Mesendoderm (in vitro differentiated cells): ENCODE results near the gene HSD17B12. TPM values are rescaled to one million over a fixed set of nuclear protein-coding genes. Genes with fewer than 3 reads are reported as not detected.

Experiments
- DNase-seq: peaks from one replicate; pipeline ENCODE4 v3.0.0; 2013
- H2AK5ac ChIP-seq: 2 replicates; pipeline ENCODE4 v1.6.1; 2013; ENCODE audit warnings: low read length, inconsistent platforms
- H2BK120ac ChIP-seq: 2 replicates; pipeline ENCODE4 v1.6.1; 2013; ENCODE audit warnings: low read depth, mild to moderate bottlenecking, low read length, moderate library complexity, mixed read lengths
- H2BK15ac ChIP-seq: replicated peaks from 2 replicates; pipeline ENCODE4 v1.6.1; 2013; ENCODE audit warnings: low read depth, mild to moderate bottlenecking, moderate library complexity
- H2BK5ac ChIP-seq: 2 replicates; pipeline ENCODE4 v1.6.1; 2013; ENCODE audit warnings: low read length, inconsistent platforms
- H3K18ac ChIP-seq: 2 replicates; pipeline ENCODE4 v1.6.1; 2013; ENCODE audit warnings: mild to moderate bottlenecking, low read length, mixed read lengths
- H3K23ac ChIP-seq: one replicate; pipeline ENCODE4 v1.6.1; 2013; ENCODE audit warnings: low read length
- H3K27ac ChIP-seq: 2 replicates; pipeline ENCODE4 v1.5.1; 2013; ENCODE audit warnings: low read depth, mild to moderate bottlenecking, inconsistent platforms, low read length, moderate library complexity
- H3K27me3 ChIP-seq: 2 replicates; pipeline ENCODE4 v1.6.1; 2013; ENCODE audit warnings: low read length, control low read depth, mild to moderate bottlenecking, inconsistent platforms; ENCODE audit not compliant: insufficient read depth, poor library complexity
- H3K36me3 ChIP-seq: 2 replicates; pipeline ENCODE4 v1.6.1; 2013; ENCODE audit warnings: low read length, inconsistent platforms; ENCODE audit not compliant: control insufficient read depth, insufficient read depth
- H3K4ac ChIP-seq: one replicate; pipeline ENCODE4 v1.6.1; 2013; ENCODE audit warnings: low read depth, mild to moderate bottlenecking, low read length, moderate library complexity
- H3K4me1 ChIP-seq: 2 replicates; pipeline ENCODE4 v1.6.1; 2013; ENCODE audit warnings: low read depth, low read length, inconsistent platforms; ENCODE audit not compliant: control insufficient read depth
- H3K4me2 ChIP-seq: 2 replicates; pipeline ENCODE4 v1.6.1; 2013; ENCODE audit warnings: low read length
- H3K4me3 ChIP-seq: 2 replicates; pipeline ENCODE4 v1.5.1; 2013; ENCODE audit warnings: mild to moderate bottlenecking, low read length
- H3K56ac ChIP-seq: one replicate; pipeline ENCODE4 v1.6.1; 2013; ENCODE audit warnings: low read length
- H3K79me1 ChIP-seq: 2 replicates; pipeline ENCODE4 v1.6.1; 2013; ENCODE audit warnings: low read length, inconsistent platforms
- H3K79me2 ChIP-seq: 2 replicates; pipeline ENCODE4 v1.6.1; 2013; ENCODE audit warnings: mild to moderate bottlenecking, low read length; ENCODE audit not compliant: control insufficient read depth, insufficient read depth
- H3K9ac ChIP-seq: 2 replicates; pipeline ENCODE4 v1.6.1; 2013; ENCODE audit warnings: low read length, inconsistent platforms
- H4K5ac ChIP-seq: one replicate; pipeline ENCODE4 v1.6.1; 2013; ENCODE audit warnings: low read length
- H4K8ac ChIP-seq: one replicate; pipeline ENCODE4 v1.6.1; 2013; ENCODE audit warnings: low read depth, mild to moderate bottlenecking, control low read depth, low read length, moderate library complexity
- WGBS: extraction: QIAGEN DNeasy Blood & Tissue Kit; methylation state at CpG from one replicate; pipeline ENCODE4 v1.1.7; 2013; ENCODE audit warnings: low lambda C conversion rate, missing lambda C conversion rate; ENCODE audit not compliant: insufficient coverage; ENCODE audit errors: extremely low coverage; 5-methylcytosine and 5-hydroxymethylcytosine counted together
- polyA plus RNA-seq, 2 experiments: library from polyadenylated mRNA; stranded (reverse); fragments of 200-250 nt; gene quantifications; one replicate each; pipeline ENCODE4 v1.2.3, GENCODE V29; 2013

Gene HSD17B12
- 112 TPM for polyA plus RNA-seq (2013, experiment 1 of 2)
- polyA plus RNA-seq (2013, experiment 2 of 2): 109 TPM

DNA sequence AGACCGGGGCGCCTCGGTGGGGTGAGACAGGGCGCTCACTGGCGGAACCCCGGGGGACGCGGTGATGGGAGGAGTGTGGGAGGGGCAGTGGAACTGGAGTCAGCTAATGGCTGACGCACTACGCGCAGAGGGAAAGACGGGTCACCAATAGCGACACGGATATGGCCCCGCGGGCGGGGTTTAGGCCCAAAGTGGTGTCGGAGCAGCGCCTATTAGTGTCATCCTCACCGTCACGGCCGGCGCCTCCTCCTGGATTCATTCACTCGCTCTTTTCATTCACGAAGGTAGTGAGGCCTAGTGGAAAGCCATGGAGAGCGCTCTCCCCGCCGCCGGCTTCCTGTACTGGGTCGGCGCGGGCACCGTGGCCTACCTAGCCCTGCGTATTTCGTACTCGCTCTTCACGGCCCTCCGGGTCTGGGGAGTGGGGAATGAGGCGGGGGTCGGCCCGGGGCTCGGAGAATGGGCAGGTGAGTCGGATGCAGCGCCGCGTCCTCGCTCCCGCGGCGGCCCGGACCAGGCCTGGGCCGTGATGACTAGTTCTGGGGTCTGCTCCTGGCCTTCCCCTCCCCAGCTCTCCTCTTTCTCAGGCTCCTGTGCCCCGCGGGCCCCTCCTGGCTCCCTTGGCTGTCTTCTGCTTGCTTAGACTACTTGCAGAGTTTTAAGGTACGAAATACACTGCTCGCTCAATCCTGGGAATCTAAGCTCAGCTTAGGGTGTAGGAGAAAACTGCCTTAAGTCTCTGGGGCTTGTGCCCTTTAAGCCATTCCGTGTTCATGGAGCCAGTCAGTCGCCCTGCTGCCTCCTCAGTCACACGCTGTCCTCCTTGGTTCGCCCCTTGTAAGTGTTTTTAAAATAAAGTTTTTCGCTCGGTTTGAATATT, at the start of gene HSD17B12:
Gene HSD17B12, plus strand, starts transcription at position 218 of the 880 bp plus-strand sequence. Its CDS starts 90 bp downstream, at position 308.
- H3K23ac ChIP-seq: peak within 1 kb of the TSS; percentile 94
- peaks cover 28% of the 10 kb centered on the region for H3K79me2 ChIP-seq
- H4K8ac ChIP-seq: no peak within 1 kb of the TSS
- peak; percentile 100 for DNase-seq
- peak within 1 kb of the TSS; percentile 20 for H2BK5ac ChIP-seq
- no peaks in the 10 kb centered on the region for H3K36me3 ChIP-seq
- H2BK15ac ChIP-seq: no peak within 1 kb of the TSS
- peak within 1 kb of the TSS; percentile 40 for H4K5ac ChIP-seq
- peak within 1 kb of the TSS; percentile 95 for H3K56ac ChIP-seq
- H2BK120ac ChIP-seq: no peak within 1 kb of the TSS
- no peaks in the 10 kb centered on the region for H3K27me3 ChIP-seq
- peak within 1 kb of the TSS; percentile 85 for H3K27ac ChIP-seq
- WGBS: no CpG with 5 or more reads among the region's 62 CpGs
- H3K79me1 ChIP-seq: peaks cover 2% of the 10 kb centered on the region
- H3K4me1 ChIP-seq: peaks cover 3% of the 10 kb centered on the region
- peak within 1 kb of the TSS; percentile 96 for H3K4me3 ChIP-seq
- peak within 1 kb of the TSS; percentile 77 for H3K4me2 ChIP-seq
- H3K9ac ChIP-seq: peak within 1 kb of the TSS; percentile 96
- H3K4ac ChIP-seq: peak within 1 kb of the TSS; percentile 76
- H3K18ac ChIP-seq: peak within 1 kb of the TSS; percentile 77
- no peak within 1 kb of the TSS for H2AK5ac ChIP-seq

DNA sequence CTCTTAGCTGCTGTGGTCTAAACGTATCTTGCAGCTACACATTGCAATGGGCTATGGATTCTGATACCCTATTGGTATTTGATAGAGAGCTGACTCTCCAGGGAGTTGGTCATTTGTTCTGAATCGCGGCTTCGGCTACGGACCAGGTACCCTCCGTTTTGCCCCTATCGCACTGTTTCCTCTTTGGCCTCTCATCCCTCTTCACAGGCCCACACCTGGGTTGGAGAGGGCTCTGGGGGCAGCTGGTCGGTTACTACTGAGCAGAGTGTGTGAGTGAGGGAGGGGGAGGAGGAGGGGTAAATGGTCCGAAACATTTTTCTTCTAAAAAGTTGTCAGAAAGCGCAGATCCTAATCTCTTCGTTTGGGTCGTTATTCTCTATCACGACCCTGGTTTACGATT, 48.8 kb upstream of the HSD17B12 start:
- Histone ChIP-seq H2BK5ac (no peak overlapping the region), H3K27me3 (no peaks in the 10 kb centered on the region), H3K36me3 (no peaks in the 10 kb centered on the region), H3K79me1 (no peaks in the 10 kb centered on the region), H2BK15ac (no peak overlapping the region), H3K4me3 (no peak overlapping the region), H3K4ac (no peak overlapping the region), H3K27ac (no peak overlapping the region), H4K5ac (no peak overlapping the region), H2BK120ac (no peak overlapping the region), H3K23ac (no peak overlapping the region), H3K79me2 (no peaks in the 10 kb centered on the region), H3K4me1 (no peaks in the 10 kb centered on the region), H3K56ac (no peak overlapping the region), H3K9ac (no peak overlapping the region), H4K8ac (no peak overlapping the region), H3K18ac (no peak overlapping the region), H3K4me2 (peak overlapping the region; percentile 5), H2AK5ac (no peak overlapping the region)
- WGBS: no CpG with 5 or more reads among the region's 14 CpGs
- DNase-seq: no peak

DNA sequence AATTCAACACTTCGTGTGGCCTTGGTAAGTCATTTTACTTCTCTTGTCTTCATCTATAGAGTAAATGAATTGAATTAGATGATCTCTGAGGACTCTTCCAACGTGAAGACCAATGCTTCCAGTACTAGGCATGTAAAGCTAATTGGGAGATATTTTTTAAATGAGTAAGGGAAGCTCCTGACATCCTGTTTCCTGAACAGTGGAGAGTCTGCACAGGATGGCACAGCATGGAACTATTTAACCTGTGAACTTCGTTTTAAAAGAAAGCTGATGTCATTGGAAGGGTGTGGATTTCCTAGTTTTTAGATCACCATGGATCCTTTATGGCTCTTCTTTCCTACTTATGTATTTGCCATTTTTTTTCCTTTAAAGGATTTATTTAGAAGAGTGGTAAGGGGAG, 48.4 kb upstream of the HSD17B12 start:
- Histone ChIP-seq H2BK5ac (no peak overlapping the region), H3K9ac (no peak overlapping the region), H2BK120ac (no peak overlapping the region), H4K8ac (no peak overlapping the region), H3K27me3 (no peaks in the 10 kb centered on the region), H3K4me2 (no peak overlapping the region), H4K5ac (no peak overlapping the region), H3K79me2 (no peaks in the 10 kb centered on the region), H2AK5ac (no peak overlapping the region), H3K79me1 (no peaks in the 10 kb centered on the region), H3K23ac (no peak overlapping the region), H3K56ac (no peak overlapping the region), H2BK15ac (no peak overlapping the region), H3K27ac (no peak overlapping the region), H3K4ac (no peak overlapping the region), H3K4me1 (no peaks in the 10 kb centered on the region), H3K4me3 (no peak overlapping the region), H3K18ac (no peak overlapping the region), H3K36me3 (no peaks in the 10 kb centered on the region)
- DNase-seq: peak; percentile 7
- WGBS: no CpG with 5 or more reads among the region's 3 CpGs

DNA sequence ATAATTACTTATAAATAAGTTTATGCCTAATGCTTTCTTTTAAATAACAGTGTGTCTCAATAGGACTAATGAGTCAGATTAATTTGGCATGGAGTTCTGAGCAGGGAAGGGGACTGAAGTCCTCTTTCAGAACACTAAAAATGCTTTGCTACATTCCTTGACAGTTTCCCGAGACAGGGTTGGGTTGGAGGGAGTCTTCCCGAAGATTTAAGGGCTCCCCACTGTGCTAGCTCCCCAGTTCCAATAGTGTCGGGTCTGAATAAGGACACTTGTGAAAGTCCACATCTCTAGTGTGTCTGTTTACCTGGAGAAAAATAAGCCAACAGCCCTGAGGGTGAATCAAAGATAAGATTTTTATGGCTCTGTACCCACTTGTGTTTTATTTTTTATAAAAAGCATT, 41.8 kb upstream of the HSD17B12 start:
- H4K8ac ChIP-seq: no peak overlapping the region
- no peak for DNase-seq
- H4K5ac ChIP-seq: no peak overlapping the region
- no peaks in the 10 kb centered on the region for H3K36me3 ChIP-seq
- no peak overlapping the region for H3K9ac ChIP-seq
- H3K56ac ChIP-seq: no peak overlapping the region
- no peak overlapping the region for H2AK5ac ChIP-seq
- no peak overlapping the region for H2BK15ac ChIP-seq
- H3K27me3 ChIP-seq: no peaks in the 10 kb centered on the region
- H3K79me2 ChIP-seq: no peaks in the 10 kb centered on the region
- H3K79me1 ChIP-seq: no peaks in the 10 kb centered on the region
- H3K4me1 ChIP-seq: no peaks in the 10 kb centered on the region
- H3K23ac ChIP-seq: no peak overlapping the region
- H3K4ac ChIP-seq: no peak overlapping the region
- H3K4me3 ChIP-seq: no peak overlapping the region
- no peak overlapping the region for H2BK5ac ChIP-seq
- H3K27ac ChIP-seq: no peak overlapping the region
- no peak overlapping the region for H3K18ac ChIP-seq
- WGBS: no CpG with 5 or more reads among the region's 3 CpGs
- H2BK120ac ChIP-seq: no peak overlapping the region
- H3K4me2 ChIP-seq: no peak overlapping the region

DNA sequence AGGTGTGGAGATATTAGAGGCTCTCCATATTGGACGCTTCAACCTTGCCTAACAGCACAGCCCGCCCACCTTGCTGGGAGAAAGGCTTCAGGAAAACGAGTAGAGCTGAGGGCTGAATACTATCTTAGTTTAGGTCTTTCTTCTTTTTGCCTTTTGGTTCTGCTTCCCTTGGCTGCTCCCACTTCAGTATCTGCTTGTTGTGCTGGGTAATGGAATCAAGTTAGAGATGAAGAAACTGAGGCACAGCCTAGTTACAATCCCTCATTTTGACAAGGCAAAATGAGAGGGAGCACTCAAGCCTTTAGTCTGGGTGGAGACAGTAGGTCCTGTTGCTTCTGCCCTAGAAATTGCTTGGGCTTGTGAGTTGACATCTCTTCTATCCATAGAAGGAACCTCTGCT, 41.3 kb upstream of the HSD17B12 start:
- H3K4me2 ChIP-seq: no peak overlapping the region
- H2BK5ac ChIP-seq: no peak overlapping the region
- no peak overlapping the region for H2AK5ac ChIP-seq
- H3K23ac ChIP-seq: no peak overlapping the region
- no peaks in the 10 kb centered on the region for H3K4me1 ChIP-seq
- H3K56ac ChIP-seq: no peak overlapping the region
- H3K79me2 ChIP-seq: peaks cover under 1% of the 10 kb centered on the region
- WGBS: no CpG with 5 or more reads among the region's 3 CpGs
- H4K5ac ChIP-seq: no peak overlapping the region
- DNase-seq: no peak
- H3K36me3 ChIP-seq: no peaks in the 10 kb centered on the region
- no peaks in the 10 kb centered on the region for H3K79me1 ChIP-seq
- no peak overlapping the region for H3K27ac ChIP-seq
- H3K4ac ChIP-seq: no peak overlapping the region
- H2BK15ac ChIP-seq: no peak overlapping the region
- H3K27me3 ChIP-seq: no peaks in the 10 kb centered on the region
- no peak overlapping the region for H4K8ac ChIP-seq
- no peak overlapping the region for H3K9ac ChIP-seq
- H3K4me3 ChIP-seq: no peak overlapping the region
- no peak overlapping the region for H2BK120ac ChIP-seq
- no peak overlapping the region for H3K18ac ChIP-seq
